Activated naive CD4-positive, alpha-beta T cell treated with anti-CD3 and anti-CD28 coated beads, Interleukin-2, amount 50 U/mL, for 16 hours (primary cell): ENCODE data around the gene STK24.

ENCODE experiments used
- DNase-seq: peaks from one replicate; pipeline ENCODE4 v3.0.0-alpha.2; 2020

Gene STK24

DNA sequence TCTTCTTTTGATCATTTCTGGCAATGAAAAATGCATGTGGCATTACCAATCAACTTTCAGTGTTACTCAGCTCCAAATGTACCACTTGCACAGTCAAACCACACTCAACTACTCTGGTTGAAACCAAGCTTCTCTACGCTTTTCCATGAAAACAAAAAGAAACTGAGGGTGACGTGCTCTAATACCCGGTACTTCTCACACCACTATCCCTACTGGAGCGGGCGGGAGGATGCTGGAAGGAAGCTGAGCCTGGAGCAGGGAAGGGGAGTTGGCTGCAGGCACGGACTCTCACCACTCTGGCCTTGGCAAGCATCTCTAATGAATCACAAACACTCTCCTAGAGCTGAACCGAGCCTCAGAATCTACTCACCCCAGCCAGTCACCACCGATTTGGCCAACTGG lies 48.2 kb downstream of the STK24 start:
- no peak for DNase-seq

DNA sequence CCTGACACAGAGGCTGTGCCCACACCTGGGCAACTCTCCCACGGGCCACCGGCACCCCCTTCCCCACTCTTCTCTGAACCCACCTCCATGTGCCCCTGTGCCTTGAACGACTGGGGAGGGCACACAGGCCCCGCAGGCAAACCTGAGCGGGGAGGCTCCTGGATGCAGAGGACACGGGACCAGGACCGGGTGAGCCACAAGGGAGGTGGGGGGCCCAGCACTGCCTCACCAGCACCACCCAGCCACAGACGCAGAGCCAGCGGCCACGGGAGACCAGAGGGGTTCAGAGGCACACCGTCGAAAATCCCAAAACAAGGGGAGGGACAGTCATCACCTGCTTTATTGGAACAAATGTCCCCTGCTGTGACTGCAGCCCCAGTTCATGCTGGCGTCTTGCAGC lies 49.4 kb downstream of the STK24 start:
- no peak for DNase-seq

DNA sequence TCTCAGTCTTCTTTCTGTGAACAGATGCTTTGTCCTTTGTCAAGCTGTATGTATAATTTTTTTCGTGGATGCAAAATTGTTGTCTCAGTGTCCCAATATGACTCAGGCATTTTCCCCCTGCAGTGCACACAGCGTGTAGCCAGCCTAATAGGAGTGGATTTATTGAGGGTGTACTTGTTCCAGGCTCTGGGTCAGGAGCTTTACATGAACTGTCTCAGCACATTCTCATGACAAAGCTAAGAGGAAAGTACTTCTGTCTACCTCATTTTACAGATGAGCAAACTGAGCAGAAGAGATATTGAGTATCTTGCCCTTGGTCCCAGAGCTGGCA lies 50.8 kb downstream of the STK24 start:
- no peak for DNase-seq

GRCh38 chr13:98525456-98526181 lies 51.3 kb downstream of the STK24 start:
- DNase-seq = no peak

DNA sequence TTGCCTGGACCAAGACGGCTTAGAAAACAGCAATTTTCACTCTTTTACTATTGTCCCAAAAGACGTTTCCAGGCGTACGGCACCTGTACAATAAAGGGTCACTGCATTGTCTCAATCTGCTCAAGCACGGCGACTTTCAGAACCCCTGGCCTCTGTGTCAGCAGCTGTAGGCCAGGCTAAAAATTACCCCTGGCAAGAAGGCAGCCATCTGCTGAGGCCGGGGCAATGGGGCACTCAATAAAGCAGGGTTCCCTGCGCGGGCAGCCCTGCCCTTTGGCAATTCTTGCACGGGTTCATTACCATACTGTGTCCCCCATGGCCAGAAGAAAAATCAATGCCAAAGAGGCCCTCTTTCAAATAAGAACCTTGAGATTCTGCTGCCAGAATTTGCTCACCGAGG lies 52.1 kb downstream of the STK24 start:
- no peak for DNase-seq

GRCh38 chr13:98524391-98524790 lies 52.5 kb downstream of the STK24 start:
- DNase-seq = no peak

GRCh38 chr13:98523455-98524102 lies 53.3 kb downstream of the STK24 start:
- no peak for DNase-seq

GRCh38 chr13:98522371-98522770 lies 54.5 kb downstream of the STK24 start:
- DNase-seq = no peak

- DNase-seq = no peak
Observed at GRCh38 chr13:98521461-98522247, 55.3 kb downstream of the STK24 start.

DNA sequence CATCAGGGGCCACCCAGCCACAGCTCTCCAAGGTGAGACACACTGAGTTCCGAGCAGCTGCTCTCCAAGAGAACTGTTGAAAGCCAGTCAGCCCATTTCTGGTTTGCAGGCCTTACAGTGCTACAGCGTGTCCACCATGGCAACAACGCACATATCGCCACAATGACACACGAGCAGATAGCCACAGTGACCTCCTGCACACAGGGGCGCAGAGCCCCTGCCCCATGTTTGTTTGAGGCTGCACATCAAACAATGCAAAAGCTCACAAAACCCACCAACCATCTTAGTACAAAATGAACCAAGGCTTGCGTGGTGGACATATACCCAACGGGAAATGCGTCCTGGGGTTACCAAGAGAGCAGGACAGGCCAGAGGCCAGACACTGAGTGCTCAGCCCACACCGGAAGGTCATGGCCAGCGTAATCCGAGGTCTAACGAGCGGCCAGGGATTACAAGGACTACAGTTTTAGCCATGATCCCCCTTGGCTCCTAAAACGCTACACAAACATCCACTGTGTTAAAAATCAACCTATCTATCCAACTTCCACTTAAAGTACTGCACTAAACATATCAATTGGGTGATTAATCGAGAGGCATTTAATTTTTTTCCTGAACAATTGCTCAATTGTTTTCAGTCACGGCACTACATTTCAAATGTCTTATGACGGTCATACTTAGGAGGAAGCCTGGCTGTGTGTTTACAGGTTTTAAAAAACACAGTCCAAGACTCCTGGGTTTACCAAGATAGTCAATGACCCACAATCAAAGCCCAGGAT lies 56.0 kb downstream of the STK24 start:
- no peak for DNase-seq

GRCh38 chr13:98519976-98520375 lies 56.9 kb downstream of the STK24 start:
- DNase-seq = no peak

GRCh38 chr13:98517576-98518310 lies 59.2 kb downstream of the STK24 start:
- no peak for DNase-seq

DNA sequence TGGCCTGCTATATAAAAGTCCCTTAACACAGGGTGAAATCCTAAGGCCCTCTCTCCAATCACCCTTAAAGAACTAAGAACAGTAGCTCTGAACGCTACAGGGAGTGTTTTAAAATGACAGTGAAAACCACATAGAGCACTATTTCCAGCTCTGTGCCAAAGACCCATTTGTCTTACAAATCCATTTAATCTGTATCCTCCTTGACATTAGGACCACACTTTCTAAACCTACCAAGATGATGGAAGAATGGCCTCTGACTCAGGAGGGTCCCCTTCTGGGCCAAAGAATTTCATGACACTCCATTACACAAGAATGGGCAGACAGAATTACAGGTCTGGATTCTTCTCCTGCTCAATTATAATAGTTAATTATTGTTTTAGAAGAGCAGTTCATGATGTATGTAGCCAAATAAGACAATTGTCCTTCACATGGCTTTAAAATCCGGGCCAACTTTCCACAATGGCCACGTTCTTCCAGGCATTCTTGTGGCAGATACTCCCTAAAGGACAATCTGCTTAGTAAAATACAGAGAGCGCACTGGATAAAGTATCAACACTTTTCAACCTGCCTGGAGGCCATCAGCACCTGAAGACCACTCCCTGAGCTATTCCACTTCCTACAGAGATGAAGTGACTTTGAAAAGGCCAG lies 61.0 kb downstream of the STK24 start:
- DNase-seq = no peak

DNA sequence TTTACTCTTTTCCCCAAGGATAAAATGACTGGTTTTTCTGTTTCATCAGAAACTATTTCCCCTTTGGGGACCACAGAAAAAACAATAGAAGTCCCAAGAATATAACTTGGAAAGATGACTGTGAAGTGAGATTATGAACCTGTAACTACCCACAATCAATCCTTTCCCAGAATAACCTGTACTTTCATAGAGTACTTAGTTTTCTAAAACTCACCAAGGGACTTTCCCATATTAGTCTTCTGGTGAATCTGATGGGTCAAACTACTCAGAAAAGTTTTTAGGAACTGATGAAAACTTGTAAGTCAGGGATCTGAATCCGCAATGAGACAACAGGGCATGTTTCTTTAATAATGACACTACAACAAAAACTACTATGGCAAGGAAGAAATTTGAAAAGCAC lies 62.6 kb downstream of the STK24 start:
- no peak for DNase-seq

DNA sequence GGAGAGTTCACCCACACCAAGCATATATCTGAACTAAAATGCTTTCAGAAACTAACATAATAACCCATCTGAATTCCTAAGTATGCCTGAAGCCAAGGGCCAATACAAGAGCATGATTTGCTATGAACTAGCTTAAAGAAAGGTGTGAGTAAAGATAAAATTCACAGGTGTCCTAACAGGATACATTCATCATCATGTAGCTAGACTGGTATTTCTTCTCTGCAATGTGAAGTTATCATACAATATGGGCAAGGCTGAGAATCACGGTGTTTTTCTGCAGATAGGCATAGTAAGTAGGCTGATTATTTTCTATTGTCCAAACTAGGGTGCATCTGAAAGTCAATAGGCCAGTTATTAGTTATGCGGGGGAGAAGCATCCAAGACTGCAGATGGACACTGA lies 63.1 kb downstream of the STK24 start:
- no peak for DNase-seq

- no peak for DNase-seq
Observed at GRCh38 chr13:98512774-98513665, 63.9 kb downstream of the STK24 start.

GRCh38 chr13:98511435-98511834 lies 65.5 kb downstream of the STK24 start:
- no peak for DNase-seq

GRCh38 chr13:98510156-98510509 lies 66.8 kb downstream of the STK24 start:
- DNase-seq = no peak

DNA sequence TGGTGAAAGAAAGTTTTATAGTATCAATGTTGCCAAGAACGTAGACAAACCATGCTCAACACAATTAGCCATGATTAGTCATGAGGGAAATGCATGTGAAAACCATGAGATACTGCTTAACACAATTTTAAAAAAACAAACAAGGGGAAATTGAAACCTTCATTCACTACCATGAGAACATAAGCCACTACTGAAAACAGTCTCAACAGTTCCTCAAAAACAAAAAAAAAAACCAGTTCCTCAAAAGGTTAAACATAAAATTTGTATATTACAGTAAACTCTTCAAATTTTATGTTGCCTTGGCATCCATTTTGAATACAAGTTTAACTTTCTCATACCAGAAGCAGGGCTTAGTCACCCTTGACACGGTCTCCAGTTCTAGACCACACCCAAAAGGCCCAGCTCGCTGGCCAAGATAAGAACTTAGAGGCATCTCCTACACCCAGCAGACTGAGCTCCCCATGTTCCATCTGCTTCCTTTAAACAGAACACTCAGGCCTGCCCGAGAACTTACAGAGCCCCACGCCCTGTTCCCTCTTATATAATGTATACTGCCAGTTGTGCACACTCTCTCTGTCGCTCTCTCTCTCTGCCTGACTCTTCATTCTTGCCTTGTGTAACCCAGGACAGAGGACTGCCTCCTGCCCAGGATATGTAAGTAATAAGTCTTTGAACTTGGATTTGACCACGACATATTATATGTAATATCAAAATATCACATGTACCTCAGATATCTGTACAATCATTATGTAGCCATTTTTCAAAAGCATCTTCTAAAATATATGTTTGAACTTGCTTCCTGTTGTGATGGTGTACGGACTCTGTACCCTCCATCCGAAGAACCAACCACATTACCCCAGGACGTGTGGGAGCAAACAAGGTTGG lies 67.4 kb downstream of the STK24 start:
- DNase-seq = peak; percentile 45

GRCh38 chr13:98508685-98509084 lies 68.2 kb downstream of the STK24 start:
- DNase-seq = no peak
